MM.1S (cell line): ENCODE data around the gene GPR137C.

Source experiments
- EZH2 ChIP-seq: fragments of 300-600 bp; sonication (generic); optimal IDR thresholded peaks from 2 replicates; pipeline ENCODE3; 2017; ENCODE audit warnings: low read depth, mild to moderate bottlenecking, antibody characterized with exemption, low read length, mixed read lengths
- EZH2phosphoT487 ChIP-seq: fragments of 300-600 bp; sonication (generic); IDR thresholded peaks from 2 replicates; pipeline ENCODE4 v1.6.1; 2018; ENCODE audit warnings: antibody characterized with exemption, low read length
- TF ChIP-seq, protein P1 (sequence below): fragments of 300-600 bp; sonication (generic); IDR thresholded peaks from 2 replicates; pipeline ENCODE4 v1.5.1; 2016; ENCODE audit warnings: antibody characterized with exemption, low read length, mixed read lengths

DNA sequence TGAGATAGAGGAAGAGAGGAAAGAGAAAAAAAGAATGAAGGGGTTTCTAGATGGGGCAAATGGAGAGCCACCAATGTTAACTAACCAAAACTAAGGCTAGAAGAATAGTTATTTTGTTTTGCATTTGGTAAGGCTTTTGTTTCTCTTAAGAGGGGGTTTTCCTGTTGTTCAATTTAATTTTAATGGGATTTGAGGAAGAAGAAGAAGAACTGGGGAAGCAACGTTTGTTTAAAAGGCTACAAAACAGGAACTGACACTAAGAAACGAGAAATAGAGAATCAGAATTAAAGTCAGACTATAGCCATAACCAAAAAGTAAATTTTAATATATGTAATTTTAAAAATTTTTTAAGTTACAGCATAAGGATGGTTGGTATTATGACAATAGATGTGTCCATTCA lies 14.0 kb upstream of the GPR137C start:
- TF ChIP-seq, protein P1, sequence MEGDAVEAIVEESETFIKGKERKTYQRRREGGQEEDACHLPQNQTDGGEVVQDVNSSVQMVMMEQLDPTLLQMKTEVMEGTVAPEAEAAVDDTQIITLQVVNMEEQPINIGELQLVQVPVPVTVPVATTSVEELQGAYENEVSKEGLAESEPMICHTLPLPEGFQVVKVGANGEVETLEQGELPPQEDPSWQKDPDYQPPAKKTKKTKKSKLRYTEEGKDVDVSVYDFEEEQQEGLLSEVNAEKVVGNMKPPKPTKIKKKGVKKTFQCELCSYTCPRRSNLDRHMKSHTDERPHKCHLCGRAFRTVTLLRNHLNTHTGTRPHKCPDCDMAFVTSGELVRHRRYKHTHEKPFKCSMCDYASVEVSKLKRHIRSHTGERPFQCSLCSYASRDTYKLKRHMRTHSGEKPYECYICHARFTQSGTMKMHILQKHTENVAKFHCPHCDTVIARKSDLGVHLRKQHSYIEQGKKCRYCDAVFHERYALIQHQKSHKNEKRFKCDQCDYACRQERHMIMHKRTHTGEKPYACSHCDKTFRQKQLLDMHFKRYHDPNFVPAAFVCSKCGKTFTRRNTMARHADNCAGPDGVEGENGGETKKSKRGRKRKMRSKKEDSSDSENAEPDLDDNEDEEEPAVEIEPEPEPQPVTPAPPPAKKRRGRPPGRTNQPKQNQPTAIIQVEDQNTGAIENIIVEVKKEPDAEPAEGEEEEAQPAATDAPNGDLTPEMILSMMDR = no peak
- TF ChIP-seq EZH2 (no peak), EZH2phosphoT487 (no peak)
